Activated CD4-positive, alpha-beta T cell treated with anti-CD3 and anti-CD28 coated beads for 36 hours (primary cell): ENCODE data around the gene UHRF2. TPM values are rescaled to one million over a fixed set of nuclear protein-coding genes. Genes with fewer than 3 reads are reported as not detected.
A peak's percentile ranks its signal among the peaks of the same experiment; 100 is the strongest.
"Not testable (repeated sequence)": the region's sequence is repeated elsewhere in the genome, so short reads cannot be mapped to it uniquely, and the experiment has no call there.

ENCODE experiments used
- ATAC-seq: fragments of 200-7000 bp; cut with Tn5 transposase; one replicate; pipeline ENCODE4 v1.10.0; 2021; ENCODE audit warnings: mild to moderate bottlenecking, moderate library complexity
- CTCF ChIA-PET: fragments of 350-600 bp; sonication (Branson Sonifier 250); formaldehyde crosslinking; loops from one replicate; lab custom pipeline; 2021; ENCODE audit warnings: antibody characterized with exemption; lab: Charles Lee
- POLR2A ChIA-PET: fragments of 350-600 bp; sonication (Branson Sonifier 250); formaldehyde crosslinking; loops from one replicate; lab custom pipeline; 2021; ENCODE audit warnings: antibody characterized with exemption, inconsistent platforms; lab: Charles Lee
- DNase-seq: peaks from one replicate; pipeline ENCODE4 v3.0.0-alpha.2; 2020
- H3K27ac Mint-ChIP-seq: one replicate; pipeline ENCODE4 v1.8.0; 2021; ENCODE audit warnings: mixed read lengths
- H3K27me3 Mint-ChIP-seq: one replicate; pipeline ENCODE4 v1.8.0; 2021; ENCODE audit warnings: mixed read lengths
- H3K36me3 Mint-ChIP-seq: one replicate; pipeline ENCODE4 v1.8.0; 2021; ENCODE audit warnings: low read depth, mixed read lengths
- H3K4me1 Mint-ChIP-seq: one replicate; pipeline ENCODE4 v1.8.0; 2021; ENCODE audit warnings: mixed read lengths
- H3K4me3 Mint-ChIP-seq: one replicate; pipeline ENCODE4 v1.8.0; 2021; ENCODE audit warnings: mild to moderate bottlenecking, moderate library complexity, mixed read lengths
- H3K9me3 Mint-ChIP-seq: one replicate; pipeline ENCODE4 v1.8.0; 2021; ENCODE audit warnings: low read depth, mixed read lengths
- intact Hi-C, 2 experiments: fragments of 100-400 bp; cut with DNase I in 1 of 2; cut with micrococcal nuclease in 1 of 2; formaldehyde crosslinking; loops; one replicate each; pipeline versions ENCODE4 v1.14.2 to v1.15.1; 2022 to 2024; cut with DNase I, micrococcal nuclease
- total RNA-seq, 2 experiments: library from RNA; stranded (reverse); gene quantifications; one replicate each; pipeline ENCODE4 v1.2.3, GENCODE V29; 2021

UHRF2 gene
- total RNA-seq, 2 experiments from 2014 or later, result 63.7 to 70.9 TPM

DNA sequence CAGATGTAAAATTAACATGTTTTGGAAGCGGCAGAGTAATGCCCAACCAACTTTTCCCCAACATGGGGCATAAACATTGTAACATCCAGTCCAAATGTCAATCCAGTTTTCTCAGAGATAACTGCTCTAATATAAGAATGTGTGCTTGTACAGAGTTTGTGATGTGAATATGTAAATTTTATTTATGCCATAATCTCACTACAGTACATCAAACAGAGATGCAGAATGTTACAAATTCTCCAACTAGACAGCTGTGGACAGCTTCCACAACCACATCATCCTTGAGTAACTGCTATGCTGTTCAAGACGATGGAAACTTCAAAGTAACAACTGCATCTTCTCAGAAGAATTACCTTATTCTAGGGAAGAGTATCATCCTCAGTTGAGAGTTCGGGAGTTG, 122.6 kb downstream of the UHRF2 start:
- DNase-seq (no peak), ATAC-seq (no peak)
- Mint-ChIP-seq H3K36me3 (no peaks in the 10 kb centered on the region), H3K27me3 (peaks cover 5% of the 10 kb centered on the region), H3K4me1 (peaks cover 5% of the 10 kb centered on the region), H3K27ac (no peak overlapping the region), H3K4me3 (no peak overlapping the region), H3K9me3 (no peaks in the 10 kb centered on the region)
- ChIA-PET CTCF (no interaction called here), POLR2A (no interaction called here)
- intact Hi-C loops, result no loop called here

GRCh38 chr9:6538666-6539071, 125.7 kb downstream of the UHRF2 start:
- DNase-seq (no peak), ATAC-seq (peak; percentile 63)
- Mint-ChIP-seq H3K4me1 (peaks cover 5% of the 10 kb centered on the region), H3K27ac (no peak overlapping the region), H3K4me3 (no peak overlapping the region), H3K27me3 (peaks cover 8% of the 10 kb centered on the region), H3K36me3 (no peaks in the 10 kb centered on the region), H3K9me3 (no peaks in the 10 kb centered on the region)
- POLR2A ChIA-PET, result no interaction called here
- intact Hi-C loops, result no loop called here
- CTCF ChIA-PET, result no interaction called here

GRCh38 chr9:6542617-6543016, 129.6 kb downstream of the UHRF2 start:
- ATAC-seq, H3K9me3 Mint-ChIP-seq, intact Hi-C loops, H3K36me3 Mint-ChIP-seq, H3K27ac Mint-ChIP-seq, H3K4me1 Mint-ChIP-seq, DNase-seq, H3K27me3 Mint-ChIP-seq, H3K4me3 Mint-ChIP-seq, POLR2A ChIA-PET: not testable (repeated sequence)
- CTCF ChIA-PET, result interaction anchor here (0.8 to 1.2 kb wide), 4 partner anchors 14 to 188 kb away, joined by 3 to 4 read pairs (median 3); no protein-coding TSS in a partner anchor

GRCh38 chr9:6543204-6543603, 130.2 kb downstream of the UHRF2 start:
- intact Hi-C loops, result no loop called here

DNA sequence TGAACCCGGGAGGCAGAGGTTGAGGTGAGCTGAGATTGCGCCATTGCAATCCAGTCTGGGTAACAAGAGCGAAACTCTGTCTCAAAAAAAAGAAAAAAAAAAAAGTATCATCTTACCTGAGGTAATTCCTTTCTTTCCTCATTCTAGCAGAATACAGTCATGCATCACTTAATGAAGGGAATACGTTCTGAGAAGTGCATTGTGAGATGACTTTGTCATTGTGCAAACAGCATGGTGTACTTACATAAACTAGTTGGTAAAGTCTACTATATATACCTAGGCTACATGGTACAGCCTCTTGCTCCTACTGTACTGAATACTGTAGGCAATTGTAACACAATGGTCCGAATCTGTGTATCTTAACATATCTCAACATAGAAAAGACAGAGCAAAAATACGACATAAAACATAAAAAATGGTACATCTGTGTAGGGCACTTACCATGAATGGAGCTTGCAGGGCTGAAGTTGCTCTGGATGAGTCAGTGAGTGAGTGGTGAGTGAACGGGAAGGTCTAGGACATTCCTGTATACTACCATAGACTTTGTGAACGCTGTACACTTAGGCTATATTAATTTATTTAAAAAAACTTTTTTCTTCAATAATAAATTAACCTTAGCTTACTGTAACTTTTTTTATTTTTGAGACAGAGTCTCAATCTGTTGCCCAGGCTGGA, 132.2 kb downstream of the UHRF2 start:
- CTCF ChIA-PET, result no interaction called here

More at GRCh38 chr9:6543204-6543603, 130.2 kb downstream of the UHRF2 start:
- peaks cover 2% of the 10 kb centered on the region for H3K27me3 Mint-ChIP-seq
- ChIA-PET POLR2A (no interaction called here), CTCF (interaction anchor here (0.9 to 1.2 kb wide), 2 partner anchors 16 to 188 kb away, joined by 3 to 4 read pairs; no protein-coding TSS in a partner anchor)
- H3K9me3 Mint-ChIP-seq, result no peaks in the 10 kb centered on the region
- no peak overlapping the region for H3K4me3 Mint-ChIP-seq
- H3K36me3 Mint-ChIP-seq, result no peaks in the 10 kb centered on the region
- H3K4me1 Mint-ChIP-seq, result peaks cover 5% of the 10 kb centered on the region
- DNase-seq (no peak), ATAC-seq (no peak)
- no peak overlapping the region for H3K27ac Mint-ChIP-seq

GRCh38 chr9:6549106-6549800, 136.3 kb downstream of the UHRF2 start:
- Mint-ChIP-seq H3K9me3 (no peaks in the 10 kb centered on the region), H3K4me1 (peaks cover 3% of the 10 kb centered on the region), H3K36me3 (no peaks in the 10 kb centered on the region), H3K27me3 (no peaks in the 10 kb centered on the region), H3K4me3 (no peak overlapping the region), H3K27ac (no peak overlapping the region)
- no peak for DNase-seq
- ATAC-seq, result no peak
- intact Hi-C loops, result no loop called here
- POLR2A ChIA-PET, result no interaction called here
- CTCF ChIA-PET, result interaction anchor here (0.9 kb wide), 1 partner anchor 20 kb away, joined by 3 read pairs; no protein-coding TSS in a partner anchor

More for the DNA sequence above, 132.2 kb downstream of the UHRF2 start:
- POLR2A ChIA-PET, result no interaction called here
- DNase-seq, result no peak
- intact Hi-C loops, result no loop called here
- no peak overlapping the region for H3K4me3 Mint-ChIP-seq
- no peaks in the 10 kb centered on the region for H3K4me1 Mint-ChIP-seq
- no peaks in the 10 kb centered on the region for H3K9me3 Mint-ChIP-seq
- H3K36me3 Mint-ChIP-seq, result no peaks in the 10 kb centered on the region
- H3K27me3 Mint-ChIP-seq, result peaks cover 2% of the 10 kb centered on the region
- no peak overlapping the region for H3K27ac Mint-ChIP-seq
- no peak for ATAC-seq

- no peak overlapping the region for H3K27ac Mint-ChIP-seq
- CTCF ChIA-PET, result no interaction called here
- POLR2A ChIA-PET, result no interaction called here
- H3K9me3 Mint-ChIP-seq, result no peaks in the 10 kb centered on the region
- H3K36me3 Mint-ChIP-seq, result no peaks in the 10 kb centered on the region
- ATAC-seq (no peak), DNase-seq (no peak)
- H3K4me1 Mint-ChIP-seq, result peaks cover 3% of the 10 kb centered on the region
- intact Hi-C loops, result no loop called here
- H3K4me3 Mint-ChIP-seq, result no peak overlapping the region
- no peaks in the 10 kb centered on the region for H3K27me3 Mint-ChIP-seq
Measured at GRCh38 chr9:6551136-6551535, 138.1 kb downstream of the UHRF2 start.

DNA sequence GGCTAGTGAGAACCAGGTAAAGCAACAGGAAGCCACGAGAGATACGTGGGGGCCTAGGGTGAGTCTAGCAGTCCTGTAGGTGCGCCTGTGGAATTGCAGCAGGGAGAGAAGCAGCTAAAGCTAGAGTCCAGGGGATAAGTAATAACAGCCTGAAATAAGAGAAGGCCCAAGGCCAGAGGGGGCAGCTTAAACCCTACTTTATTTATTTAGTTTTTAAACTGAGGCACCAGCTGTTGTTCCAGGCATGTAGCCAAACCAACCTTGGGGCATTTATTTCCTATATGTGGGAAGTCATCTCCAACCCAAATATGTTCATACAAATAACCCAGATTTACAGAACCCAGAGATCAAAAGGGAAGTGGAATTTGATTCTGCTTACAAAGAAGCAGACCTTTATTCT, 139.0 kb downstream of the UHRF2 start:
- POLR2A ChIA-PET, result no interaction called here
- ATAC-seq, result no peak
- Mint-ChIP-seq H3K4me3 (no peak overlapping the region), H3K27me3 (no peaks in the 10 kb centered on the region), H3K27ac (no peak overlapping the region), H3K9me3 (no peaks in the 10 kb centered on the region), H3K4me1 (peaks cover 3% of the 10 kb centered on the region), H3K36me3 (no peaks in the 10 kb centered on the region)
- CTCF ChIA-PET, result interaction anchor here (2.4 kb wide), 1 partner anchor 197 kb away, joined by 8 read pairs; no protein-coding TSS in a partner anchor
- DNase-seq, result no peak
- intact Hi-C loops, result no loop called here

DNA sequence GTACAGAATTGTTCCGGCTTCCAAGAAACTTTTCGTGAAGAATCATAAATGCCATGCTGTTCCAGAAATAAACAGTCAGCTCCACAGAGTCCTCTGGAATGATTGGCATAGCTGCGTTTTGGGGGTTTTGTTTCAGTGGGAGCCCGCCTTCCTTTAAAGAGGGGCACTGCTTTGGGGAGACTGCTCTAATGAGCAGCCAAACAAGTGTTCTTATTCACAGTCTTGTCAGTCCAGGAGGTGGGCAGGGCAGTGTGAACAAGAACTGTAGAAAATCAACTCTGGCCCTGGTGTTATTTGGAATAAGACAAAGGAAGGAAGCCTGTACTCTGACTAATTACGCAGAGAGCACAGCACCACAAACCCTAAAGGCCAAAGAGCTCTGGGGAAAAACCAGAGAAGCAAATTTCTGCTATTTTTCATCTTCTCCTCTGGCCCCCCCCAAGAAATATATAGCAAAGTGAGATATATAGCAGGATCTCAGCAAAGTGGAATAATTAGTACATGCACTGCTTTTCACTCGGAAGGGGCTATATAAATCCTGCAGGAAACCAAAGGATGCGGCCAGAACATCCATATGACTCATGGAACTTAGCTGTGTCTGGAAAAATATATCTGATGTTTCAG, 139.6 kb downstream of the UHRF2 start:
- Mint-ChIP-seq H3K4me3 (no peak overlapping the region), H3K36me3 (no peaks in the 10 kb centered on the region), H3K9me3 (no peaks in the 10 kb centered on the region), H3K4me1 (peaks cover 3% of the 10 kb centered on the region), H3K27me3 (no peaks in the 10 kb centered on the region), H3K27ac (no peak overlapping the region)
- DNase-seq, result no peak
- CTCF ChIA-PET, result interaction anchor here (0.6 to 2.4 kb wide), 4 partner anchors 10 to 197 kb away, joined by 3 to 8 read pairs (median 3); no protein-coding TSS in a partner anchor
- POLR2A ChIA-PET, result no interaction called here
- no peak for ATAC-seq
- intact Hi-C loops, result no loop called here

DNA sequence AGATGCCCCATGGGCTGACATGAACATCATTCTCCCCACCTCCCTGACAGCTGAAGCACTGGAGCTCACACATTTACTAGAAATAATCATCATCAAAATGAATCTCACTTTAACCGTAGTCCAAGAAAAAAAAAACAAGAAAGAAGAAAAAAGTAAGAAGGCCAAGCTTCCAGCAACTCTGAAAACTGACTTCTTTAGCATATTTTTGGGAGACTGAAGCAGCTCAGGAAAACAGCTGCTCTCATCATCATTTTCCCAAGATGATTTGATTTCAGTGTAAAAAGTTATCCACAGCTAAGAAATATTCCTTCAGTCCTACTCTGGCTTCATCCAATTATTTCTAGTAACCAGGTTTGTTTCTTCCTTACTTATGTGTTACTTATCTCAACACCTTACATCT, 140.9 kb downstream of the UHRF2 start:
- H3K4me1 Mint-ChIP-seq, result peaks cover 3% of the 10 kb centered on the region
- intact Hi-C loops, result no loop called here
- POLR2A ChIA-PET, result interaction anchor here (0.7 kb wide), 1 partner anchor 94 kb away, joined by 7 read pairs; no protein-coding TSS in a partner anchor
- H3K27me3 Mint-ChIP-seq, result no peaks in the 10 kb centered on the region
- ATAC-seq (no peak), DNase-seq (no peak)
- no peak overlapping the region for H3K4me3 Mint-ChIP-seq
- no peaks in the 10 kb centered on the region for H3K36me3 Mint-ChIP-seq
- no peak overlapping the region for H3K27ac Mint-ChIP-seq
- no peaks in the 10 kb centered on the region for H3K9me3 Mint-ChIP-seq
- CTCF ChIA-PET, result interaction anchor here (0.7 to 2.4 kb wide), 6 partner anchors 9 to 199 kb away, joined by 3 to 8 read pairs (median 4); no protein-coding TSS in a partner anchor
